GM18508 (cell line): Measurements from ENCODE around the gene LASP1NB.
"Not testable (repeated sequence)": the region's sequence is repeated elsewhere in the genome, so short reads cannot be mapped to it uniquely, and the experiment has no call there.

Experiments used
- ATAC-seq: cut with Tn5 transposase; IDR thresholded peaks from one replicate; pipeline ENCODE4 v1.9.1; 2021; ENCODE audit warnings: moderate number of reproducible peaks; ENCODE audit not compliant: insufficient read depth, unreplicated experiment

The LASP1NB gene

GRCh38 chr17:38915639-38915995 is 9.8 kb upstream of the LASP1NB start:
- ATAC-seq = no peak

GRCh38 chr17:38916771-38917170 is 8.6 kb upstream of the LASP1NB start:
- ATAC-seq = no peak

DNA sequence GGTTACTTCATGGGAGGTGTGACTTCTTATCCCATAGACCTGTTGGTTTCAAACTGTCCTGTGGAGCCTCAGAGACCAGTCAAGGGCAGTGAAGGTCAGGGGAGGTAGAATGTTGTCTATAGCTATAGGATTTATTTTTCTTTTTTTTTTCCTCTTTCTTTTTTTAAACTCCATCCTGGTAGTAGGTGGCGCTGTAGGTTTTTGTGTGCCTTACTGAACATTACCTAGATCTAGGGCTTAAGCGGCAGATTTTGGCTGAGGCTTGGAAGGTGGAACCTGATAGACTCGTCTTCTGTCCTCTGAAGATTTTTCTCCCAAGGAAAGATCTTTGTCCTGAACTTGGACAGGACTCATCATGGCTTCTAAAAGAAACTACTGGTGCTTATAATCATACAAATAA is 8.2 kb upstream of the LASP1NB start:
- ATAC-seq = no peak

DNA sequence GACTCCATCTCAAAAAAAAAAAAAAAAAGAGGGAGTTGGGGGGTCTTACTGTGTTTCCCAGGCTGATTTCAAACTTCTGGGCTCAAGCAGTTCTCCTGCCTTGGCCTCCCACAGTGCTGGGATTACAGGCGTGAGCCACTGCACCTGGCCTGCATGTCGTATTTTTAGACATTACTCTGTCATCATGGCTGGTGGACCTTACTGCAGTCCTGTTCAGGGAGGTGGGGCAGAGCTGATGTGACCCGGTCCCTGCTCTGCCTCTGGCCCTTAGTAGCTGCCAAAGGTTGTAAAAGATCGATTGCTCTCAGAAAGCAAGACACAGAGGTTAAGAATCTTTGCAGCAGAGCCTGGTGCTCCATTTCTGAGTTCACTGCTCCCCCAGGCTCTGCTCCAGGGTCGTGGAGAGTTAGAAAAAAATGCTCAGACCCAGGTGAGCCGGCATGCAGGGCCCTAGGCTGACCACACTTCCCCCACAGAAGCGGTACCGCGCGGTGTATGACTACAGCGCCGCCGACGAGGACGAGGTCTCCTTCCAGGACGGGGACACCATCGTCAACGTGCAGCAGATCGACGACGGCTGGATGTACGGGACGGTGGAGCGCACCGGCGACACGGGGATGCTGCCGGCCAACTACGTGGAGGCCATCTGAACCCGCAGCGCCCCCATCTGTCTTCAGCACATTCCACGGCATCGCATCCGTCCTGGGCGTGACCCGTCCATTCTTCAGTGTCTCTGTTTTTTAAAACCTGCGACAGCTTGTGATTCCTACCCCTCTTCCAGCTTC is 7.1 kb upstream of the LASP1NB start:
- no peak for ATAC-seq

DNA sequence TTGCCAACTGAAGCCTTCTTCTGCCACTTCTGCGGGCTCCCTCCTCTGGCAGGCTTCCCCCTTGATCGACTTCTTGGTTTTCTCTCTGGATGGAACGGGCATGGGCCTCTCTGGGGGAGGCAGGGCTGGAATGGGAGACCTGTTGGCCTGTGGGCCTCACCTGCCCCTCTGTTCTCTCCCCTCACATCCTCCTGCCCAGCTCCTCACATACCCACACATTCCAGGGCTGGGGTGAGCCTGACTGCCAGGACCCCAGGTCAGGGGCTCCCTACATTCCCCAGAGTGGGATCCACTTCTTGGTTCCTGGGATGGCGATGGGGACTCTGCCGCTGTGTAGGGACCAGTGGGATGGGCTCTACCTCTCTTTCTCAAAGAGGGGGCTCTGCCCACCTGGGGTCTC is 6.5 kb upstream of the LASP1NB start:
- no peak for ATAC-seq

GRCh38 chr17:38919316-38920078 is 5.9 kb upstream of the LASP1NB start:
- ATAC-seq = no peak

DNA sequence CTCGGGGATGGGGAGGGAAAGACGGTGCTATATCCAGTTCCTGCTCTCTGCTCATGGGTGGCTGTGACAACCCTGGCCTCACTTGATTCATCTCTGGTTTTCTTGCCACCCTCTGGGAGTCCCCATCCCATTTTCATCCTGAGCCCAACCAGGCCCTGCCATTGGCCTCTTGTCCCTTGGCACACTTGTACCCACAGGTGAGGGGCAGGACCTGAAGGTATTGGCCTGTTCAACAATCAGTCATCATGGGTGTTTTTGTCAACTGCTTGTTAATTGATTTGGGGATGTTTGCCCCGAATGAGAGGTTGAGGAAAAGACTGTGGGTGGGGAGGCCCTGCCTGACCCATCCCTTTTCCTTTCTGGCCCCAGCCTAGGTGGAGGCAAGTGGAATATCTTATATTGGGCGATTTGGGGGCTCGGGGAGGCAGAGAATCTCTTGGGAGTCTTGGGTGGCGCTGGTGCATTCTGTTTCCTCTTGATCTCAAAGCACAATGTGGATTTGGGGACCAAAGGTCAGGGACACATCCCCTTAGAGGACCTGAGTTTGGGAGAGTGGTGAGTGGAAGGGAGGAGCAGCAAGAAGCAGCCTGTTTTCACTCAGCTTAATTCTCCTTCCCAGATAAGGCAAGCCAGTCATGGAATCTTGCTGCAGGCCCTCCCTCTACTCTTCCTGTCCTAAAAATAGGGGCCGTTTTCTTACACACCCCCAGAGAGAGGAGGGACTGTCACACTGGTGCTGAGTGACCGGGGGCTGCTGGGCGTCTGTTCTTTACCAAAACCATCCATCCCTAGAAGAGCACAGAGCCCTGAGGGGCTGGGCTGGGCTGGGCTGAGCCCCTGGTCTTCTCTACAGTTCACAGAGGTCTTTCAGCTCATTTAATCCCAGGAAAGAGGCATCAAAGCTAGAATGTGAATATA is 4.8 kb upstream of the LASP1NB start:
- ATAC-seq = no peak

DNA sequence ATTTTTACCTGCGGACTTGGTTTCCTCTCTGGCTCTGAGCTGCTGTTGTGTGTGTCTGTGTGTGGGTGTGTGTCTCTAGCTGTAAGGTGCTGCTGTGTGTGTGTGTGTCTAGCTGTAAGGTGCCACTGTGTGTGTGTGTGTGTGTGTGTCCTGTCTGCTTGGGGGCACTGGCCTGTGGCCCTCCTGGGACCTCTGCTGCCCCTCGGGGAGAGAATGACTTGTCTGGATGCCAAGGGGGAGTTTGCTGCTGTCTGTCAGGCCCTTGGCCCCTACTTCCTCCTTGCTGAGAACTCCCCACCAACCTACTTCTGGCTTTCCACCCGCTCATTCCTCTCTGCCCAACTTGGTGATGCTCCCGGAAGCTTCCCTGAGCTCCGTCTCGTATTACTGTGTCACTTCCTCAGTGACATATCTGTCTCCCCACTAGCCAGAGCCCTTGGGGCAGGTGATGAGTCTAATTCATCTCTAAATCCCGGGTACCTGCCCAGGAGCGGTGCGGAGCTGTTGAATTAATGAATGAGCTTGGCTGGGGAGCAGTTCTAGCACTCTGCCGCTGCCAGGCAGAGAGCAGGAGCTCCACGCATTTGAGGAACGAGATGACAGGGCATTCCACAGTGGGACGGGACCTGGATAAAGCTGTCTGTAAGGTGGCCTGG is 3.5 kb upstream of the LASP1NB start:
- ATAC-seq = no peak

GRCh38 chr17:38922538-38923297 is 2.7 kb upstream of the LASP1NB start:
- no peak for ATAC-seq

DNA sequence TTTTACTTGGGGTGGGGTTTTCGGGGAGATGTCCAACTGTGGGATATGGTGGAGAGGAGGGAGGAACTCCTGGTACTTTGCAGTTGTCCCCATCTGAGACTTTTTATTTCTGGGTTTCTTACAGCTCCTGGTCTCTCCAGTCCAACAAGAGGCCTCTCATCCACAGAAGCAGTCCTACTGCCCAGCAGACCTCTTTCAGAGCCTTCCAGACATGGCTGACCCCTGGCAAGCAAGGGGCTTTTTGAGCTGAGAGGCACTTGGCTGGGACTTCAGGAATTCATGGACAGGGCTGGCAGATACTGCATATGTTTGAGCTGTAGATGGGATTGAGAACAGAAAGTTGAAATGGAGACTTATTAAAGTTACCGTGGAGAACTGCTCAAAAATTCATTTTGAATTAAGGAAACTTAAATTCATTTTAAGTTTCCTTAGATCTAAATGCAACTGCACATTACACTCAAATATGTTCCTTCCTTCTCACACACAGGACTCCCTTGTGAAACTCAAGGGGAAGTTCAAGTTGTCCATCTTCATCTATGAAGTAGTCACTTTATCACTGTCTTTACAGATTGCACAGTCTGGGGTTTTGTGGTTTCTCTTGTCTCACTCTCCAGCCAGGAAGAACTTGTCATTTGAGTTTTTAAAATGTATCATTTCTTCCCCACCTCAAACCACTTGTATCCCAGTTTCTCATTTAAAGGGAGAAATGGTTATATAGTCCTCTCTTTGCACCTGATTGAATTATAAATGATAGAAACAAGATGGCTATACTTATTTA is 1.1 kb downstream of the LASP1NB start:
- ATAC-seq = no peak

- not testable (repeated sequence) for ATAC-seq
These were observed 5.4 kb downstream of the LASP1NB start for GRCh38 chr17:38930782-38931181.

GRCh38 chr17:38933962-38934361 is 8.5 kb downstream of the LASP1NB start:
- ATAC-seq = not testable (repeated sequence)

GRCh38 chr17:38939987-38940386 is 14.6 kb downstream of the LASP1NB start:
- ATAC-seq = no peak

GRCh38 chr17:38940404-38940803 is 15.0 kb downstream of the LASP1NB start:
- no peak for ATAC-seq

GRCh38 chr17:38942696-38943334 is 17.4 kb downstream of the LASP1NB start:
- no peak for ATAC-seq

GRCh38 chr17:38943607-38944006 is 18.2 kb downstream of the LASP1NB start:
- no peak for ATAC-seq

GRCh38 chr17:38947189-38947588 is 21.8 kb downstream of the LASP1NB start:
- ATAC-seq = no peak

DNA sequence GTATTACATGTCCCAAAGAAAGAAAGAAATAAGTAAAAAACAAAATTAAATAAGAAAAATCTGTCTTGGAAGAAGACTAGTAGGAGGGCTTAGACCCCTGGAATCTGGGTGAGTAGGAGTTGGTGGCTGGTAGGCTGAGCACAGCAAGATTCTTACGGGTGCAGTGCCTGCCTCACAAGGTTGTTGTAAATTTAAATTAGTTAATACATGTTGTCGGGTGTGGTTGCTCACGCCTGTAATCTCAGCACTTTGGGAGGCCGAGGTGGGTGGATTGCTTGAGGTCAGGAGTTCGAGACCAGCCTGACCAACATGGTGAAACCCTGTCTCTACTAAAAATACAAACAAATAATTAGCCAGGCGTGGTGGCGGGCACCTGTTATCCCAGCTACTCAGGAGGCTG is 28.4 kb downstream of the LASP1NB start:
- ATAC-seq = not testable (repeated sequence)
